ENCODE measurements around the gene KRT82.

GRCh38 chr12:52347016-52347415 lies 59.1 kb downstream of the KRT82 start:
- TF ChIP-seq POLR2A (IDR thresholded peaks at IDR 0.05; ENCODE audit: low read length) (no peak), GATA1 (IDR thresholded peaks at IDR 0.05; ENCODE audit: low read depth, low read length) (no peak)
